ENCODE measurements around the gene ABHD2.

The ABHD2 gene

DNA sequence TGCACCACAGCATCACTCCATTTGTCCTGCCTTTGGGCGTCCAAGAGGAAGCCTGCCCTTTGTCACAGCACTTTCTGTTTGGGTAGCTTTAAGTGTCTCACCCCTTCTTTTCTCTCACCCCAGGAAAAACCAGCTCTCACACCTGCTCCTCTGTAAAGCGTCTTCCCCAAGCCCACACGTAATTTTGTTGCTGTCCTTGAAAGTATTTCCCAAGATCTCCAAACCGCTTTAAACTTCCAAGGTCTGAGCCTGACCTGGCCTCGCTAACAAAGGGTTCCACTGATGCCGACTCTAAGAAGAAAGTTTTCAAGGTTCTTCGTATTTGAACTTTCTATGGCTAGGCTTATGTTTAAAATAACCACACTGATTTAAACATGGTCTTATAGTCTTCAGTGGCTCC lies 5.3 kb downstream of the ABHD2 start:
- in situ Hi-C loops (cut with MboI; ENCODE audit: low pct_unique_long_range_greater_than_20kb, low sequenced_read_pairs): no loop called here
- no peak for DNase-seq

DNA sequence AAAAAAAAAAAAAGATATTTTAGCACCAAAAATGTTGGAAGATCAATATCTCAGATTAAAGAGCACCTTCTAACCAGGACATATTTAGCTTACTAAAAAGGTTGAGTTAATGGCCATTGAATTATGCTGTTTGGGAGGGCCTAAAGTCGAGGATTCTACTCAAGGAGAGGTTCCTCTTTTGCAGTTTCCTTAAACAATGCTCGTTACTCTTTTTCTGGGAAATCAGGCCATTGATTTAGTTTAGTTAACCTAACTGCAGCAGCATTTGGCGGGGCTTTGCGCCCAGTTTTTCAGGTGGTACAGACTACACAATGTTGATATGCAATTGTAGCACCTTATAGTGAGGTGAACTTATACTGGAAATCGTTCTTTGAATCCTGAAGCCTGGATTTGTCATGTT lies 6.8 kb downstream of the ABHD2 start:
- in situ Hi-C loops (cut with MboI; ENCODE audit: low pct_unique_long_range_greater_than_20kb, low sequenced_read_pairs): no loop called here
- peak; percentile 74 for DNase-seq

DNA sequence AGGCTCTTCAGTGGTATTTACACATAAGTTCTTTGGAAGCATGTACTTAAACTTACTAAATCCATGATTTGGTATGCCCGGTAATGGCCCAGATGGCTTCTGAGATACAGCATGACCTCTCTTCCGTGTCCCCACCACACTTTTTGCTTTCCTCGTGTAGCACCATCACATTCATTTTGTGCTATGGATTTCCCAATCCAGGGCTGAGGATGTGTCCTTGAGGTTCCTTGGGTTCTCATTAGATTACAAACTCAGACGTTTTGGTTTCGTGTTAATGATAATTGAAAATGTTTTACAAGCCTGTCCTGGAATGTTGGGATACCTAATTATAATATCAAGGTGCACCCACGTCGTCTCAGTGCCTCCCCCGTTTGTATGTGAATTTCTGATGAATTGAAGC lies 7.3 kb downstream of the ABHD2 start:
- DNase-seq: no peak
- in situ Hi-C loops (cut with MboI; ENCODE audit: low pct_unique_long_range_greater_than_20kb, low sequenced_read_pairs): no loop called here

DNA sequence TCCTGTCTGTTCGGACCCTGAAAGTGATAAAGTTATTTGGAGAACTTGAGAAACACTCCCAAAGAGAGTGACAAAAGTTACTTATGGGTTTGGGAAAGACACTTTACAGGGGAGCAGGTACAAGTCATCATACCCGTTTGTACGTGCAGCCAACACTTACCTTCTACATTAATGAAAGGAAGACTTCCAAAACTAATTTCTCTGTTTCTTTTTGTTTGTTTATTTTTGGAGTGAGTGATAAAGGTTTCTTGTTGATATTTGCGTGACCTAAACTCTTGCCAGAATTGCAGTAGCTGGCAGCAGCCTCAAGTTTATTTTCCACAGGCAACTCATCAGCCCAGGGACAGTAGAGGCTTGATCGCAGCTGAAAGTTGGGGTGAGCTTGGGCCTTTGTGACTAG lies 8.4 kb downstream of the ABHD2 start:
- no peak for DNase-seq
- in situ Hi-C loops (cut with MboI; ENCODE audit: low pct_unique_long_range_greater_than_20kb, low sequenced_read_pairs): no loop called here

DNA sequence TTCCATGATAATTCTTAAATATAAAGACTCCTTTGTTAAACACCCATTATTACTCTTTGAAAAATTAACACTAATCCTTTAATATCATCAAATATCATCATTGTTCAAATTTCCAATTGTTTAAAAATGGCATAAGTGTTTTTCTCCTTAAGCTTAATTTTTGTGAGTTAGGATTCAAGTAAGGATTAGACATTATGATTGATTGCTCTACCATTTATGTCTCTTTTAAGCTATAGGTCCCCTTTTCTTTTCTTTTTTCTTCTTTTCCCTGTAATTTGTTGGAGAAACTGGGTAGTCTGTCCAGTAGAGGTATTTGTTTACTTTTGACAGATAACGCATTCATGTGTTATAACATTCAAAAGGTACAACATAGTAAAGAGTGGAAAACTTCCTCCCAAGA lies 9.1 kb downstream of the ABHD2 start:
- in situ Hi-C loops (cut with MboI; ENCODE audit: low pct_unique_long_range_greater_than_20kb, low sequenced_read_pairs): no loop called here
- no peak for DNase-seq

DNA sequence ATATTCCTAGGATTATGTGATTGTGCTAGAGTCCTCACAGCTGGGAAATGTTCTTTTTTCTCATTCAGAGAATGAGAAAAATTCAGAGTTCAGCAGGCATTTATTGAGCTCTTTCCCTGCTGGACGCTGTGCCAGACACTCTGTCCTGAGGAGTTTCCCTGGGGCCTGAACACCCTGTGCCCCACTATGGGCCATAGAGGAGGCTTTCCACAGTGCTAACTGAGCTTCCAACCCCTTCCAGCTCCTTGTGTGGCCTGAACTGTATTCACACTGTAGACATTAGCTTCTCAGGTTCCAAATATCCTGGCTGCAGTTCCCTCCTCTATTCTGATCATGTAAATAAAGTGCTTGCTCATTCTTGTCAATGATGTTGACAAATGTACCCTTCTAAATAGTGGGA lies 10.0 kb downstream of the ABHD2 start:
- DNase-seq: no peak
- in situ Hi-C loops (cut with MboI; ENCODE audit: low pct_unique_long_range_greater_than_20kb, low sequenced_read_pairs): no loop called here

DNA sequence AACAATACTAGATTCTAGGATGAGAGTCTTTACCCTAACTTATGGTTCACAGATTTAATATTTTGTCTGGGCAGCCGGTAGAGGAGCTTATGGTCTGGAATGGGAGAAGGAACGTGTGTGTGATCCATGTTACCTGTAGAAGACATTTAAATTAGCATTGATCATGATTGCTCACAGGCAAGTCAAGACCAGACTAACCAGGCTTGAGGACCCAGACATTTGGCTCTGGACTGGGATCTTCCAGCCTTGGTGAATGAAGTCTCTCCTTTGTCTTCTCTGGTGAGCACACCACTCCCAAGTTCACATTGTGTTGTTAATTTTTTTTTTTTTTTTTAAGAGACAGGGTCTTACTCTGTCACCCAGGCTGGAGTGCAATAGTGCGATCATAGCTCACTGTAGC lies 11.7 kb downstream of the ABHD2 start:
- in situ Hi-C loops (cut with MboI; ENCODE audit: low pct_unique_long_range_greater_than_20kb, low sequenced_read_pairs): no loop called here
- no peak for DNase-seq

DNA sequence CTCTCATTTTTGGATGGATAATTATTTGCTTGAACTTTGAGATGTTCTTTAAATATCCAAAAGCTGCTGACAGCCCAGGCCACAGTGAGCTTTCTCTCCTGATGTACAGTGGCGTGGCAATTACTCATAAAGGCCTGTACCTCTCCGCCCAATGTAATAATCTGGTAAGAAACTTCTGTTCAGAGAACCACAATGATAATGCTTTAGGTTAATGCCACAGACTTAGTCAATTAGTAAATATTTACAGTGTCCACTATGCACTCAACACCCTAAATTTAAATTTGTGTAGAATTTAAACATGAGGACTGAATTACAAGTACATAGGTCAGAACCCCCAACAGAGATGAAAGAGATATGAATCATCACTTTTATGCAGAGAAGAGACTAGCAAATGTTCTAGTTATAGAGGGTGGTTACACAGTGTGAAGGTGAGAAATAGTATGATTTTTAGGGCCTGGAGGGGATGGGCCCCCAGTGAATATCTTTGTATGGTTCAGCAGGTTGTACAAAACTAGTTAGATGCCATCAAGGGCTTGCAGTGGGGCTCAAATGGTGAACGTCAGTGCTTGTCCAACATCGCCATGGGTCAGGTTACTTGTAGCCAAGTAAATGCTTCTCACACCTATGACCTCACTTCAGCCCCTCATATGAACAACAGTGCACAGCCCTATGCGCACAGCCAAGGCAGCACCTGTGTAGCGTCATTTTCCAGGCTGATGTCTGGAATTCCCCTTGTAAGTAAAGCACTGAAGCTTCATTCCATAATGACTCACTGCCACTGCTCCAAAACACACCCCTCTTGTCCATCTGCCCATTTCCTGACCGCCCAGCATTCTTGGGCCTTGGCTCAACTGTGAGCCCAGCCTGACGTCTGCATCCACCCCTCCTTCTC lies 13.3 kb downstream of the ABHD2 start:
- no peak for DNase-seq
- in situ Hi-C loops (cut with MboI; ENCODE audit: low pct_unique_long_range_greater_than_20kb, low sequenced_read_pairs): no loop called here

DNA sequence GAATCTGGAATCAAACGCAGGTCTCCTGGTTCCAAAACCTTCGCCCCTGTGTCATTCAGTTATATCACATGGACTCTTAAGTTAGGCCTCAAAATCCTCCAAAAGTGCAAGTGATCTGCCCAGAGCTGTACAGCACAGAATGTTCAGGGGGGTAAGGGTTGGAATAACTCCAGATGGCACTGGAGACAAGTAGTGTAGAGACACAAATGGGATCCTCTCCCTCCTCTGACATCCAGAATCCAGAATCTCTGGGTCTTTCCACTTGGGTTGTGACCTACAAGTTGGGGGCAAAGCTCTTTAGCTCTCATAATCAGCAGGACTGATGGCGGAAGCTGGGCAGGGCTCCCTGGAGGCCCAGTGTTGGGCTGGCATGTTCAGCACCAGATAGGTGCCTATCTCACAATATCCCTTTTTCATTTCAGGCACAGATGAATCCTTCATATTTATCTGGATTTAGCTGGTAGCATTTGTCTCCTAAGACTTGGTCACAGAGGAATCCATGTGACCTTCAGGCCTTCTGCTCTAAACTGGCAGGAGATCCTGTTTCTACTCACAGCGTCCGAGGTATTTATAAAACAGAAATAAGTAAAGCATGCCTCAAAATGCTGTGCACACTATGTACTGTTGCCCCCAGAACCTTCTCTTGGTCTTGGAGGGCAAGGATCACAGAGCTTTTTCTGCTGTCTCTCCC lies 15.4 kb downstream of the ABHD2 start:
- DNase-seq: no peak
- in situ Hi-C loops (cut with MboI; ENCODE audit: low pct_unique_long_range_greater_than_20kb, low sequenced_read_pairs): no loop called here

DNA sequence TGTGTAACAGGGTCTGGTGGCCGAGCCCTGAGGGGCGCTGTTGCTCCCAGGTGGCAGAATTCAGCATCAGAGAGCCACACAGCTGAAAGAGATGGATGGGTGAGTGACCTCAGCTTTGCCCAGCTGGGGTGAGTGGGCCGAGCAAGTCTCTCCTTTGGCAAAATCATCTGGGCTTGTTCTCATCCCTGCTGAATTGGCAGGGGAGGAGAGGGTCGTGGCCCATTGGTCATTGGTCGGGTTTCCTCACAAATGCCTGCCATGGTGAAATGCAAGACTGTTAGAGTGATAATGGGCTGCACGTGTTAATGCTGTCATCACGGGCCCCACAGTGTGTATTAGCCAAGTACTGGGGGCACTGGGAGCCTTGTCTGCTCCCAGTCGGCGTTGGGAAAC lies 15.9 kb downstream of the ABHD2 start:
- in situ Hi-C loops (cut with MboI; ENCODE audit: low pct_unique_long_range_greater_than_20kb, low sequenced_read_pairs): no loop called here
- no peak for DNase-seq

DNA sequence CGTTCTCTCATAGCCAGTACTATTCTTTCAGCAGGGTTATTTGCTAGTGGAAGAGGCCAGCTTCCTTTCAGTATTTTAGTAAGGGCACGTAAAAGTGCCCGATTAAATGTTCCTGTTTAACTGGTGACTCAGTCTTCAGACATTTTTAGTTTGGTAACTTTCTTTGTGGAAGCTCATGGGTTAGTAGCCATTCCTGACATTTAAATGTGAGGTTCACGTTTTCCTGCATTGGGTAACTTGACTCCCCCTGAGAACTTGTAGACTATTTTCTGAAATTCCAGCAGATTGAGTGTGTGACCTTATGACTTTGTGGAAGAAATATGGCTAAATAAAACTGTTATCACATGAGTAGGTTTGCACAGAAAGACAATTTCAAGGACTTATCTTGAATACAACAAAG lies 16.9 kb downstream of the ABHD2 start:
- in situ Hi-C loops (cut with MboI; ENCODE audit: low pct_unique_long_range_greater_than_20kb, low sequenced_read_pairs): no loop called here
- DNase-seq: no peak

DNA sequence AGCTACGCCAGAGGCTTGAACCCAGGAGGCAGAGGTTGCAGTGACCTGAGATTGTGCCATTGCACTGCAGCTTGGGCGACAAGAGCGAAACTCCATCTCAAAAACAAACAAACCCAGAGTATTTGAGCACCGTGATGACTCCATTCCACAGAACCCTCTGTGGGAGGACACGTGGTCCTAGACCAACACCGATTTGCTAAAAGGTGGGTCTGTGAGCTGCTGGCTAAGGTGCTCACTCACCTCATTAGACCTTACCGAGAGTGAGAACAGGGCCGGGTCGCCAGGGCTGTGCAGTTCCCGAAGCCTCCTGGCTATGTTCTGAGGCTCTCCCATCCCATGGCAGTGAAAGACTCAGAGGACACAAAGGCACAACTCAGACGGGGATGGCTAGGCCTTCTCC lies 17.9 kb downstream of the ABHD2 start:
- in situ Hi-C loops (cut with MboI; ENCODE audit: low pct_unique_long_range_greater_than_20kb, low sequenced_read_pairs): no loop called here

DNA sequence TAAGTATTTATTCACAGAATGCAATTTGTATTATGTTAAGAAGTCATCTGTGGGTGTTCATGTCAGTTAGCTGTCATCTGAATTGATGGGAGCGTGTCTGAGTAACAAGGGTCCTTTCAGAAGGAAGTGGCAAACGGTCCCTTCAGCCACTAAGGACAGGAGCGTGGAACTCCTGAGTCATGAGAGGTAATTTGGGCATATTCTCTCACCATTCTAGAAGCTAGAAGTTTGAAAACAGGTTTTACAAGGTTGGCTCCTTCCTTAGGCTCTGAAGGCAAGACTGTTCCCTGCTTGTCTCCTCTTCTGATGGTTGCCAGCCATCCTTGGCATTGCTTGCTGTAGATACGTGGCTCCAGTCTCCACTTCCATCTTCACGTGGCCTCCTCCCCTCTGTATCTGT lies 19.7 kb downstream of the ABHD2 start:
- in situ Hi-C loops (cut with MboI; ENCODE audit: low pct_unique_long_range_greater_than_20kb, low sequenced_read_pairs): no loop called here
- no peak for DNase-seq

More for the DNA sequence above, 17.9 kb downstream of the ABHD2 start:
- no peak for DNase-seq

DNA sequence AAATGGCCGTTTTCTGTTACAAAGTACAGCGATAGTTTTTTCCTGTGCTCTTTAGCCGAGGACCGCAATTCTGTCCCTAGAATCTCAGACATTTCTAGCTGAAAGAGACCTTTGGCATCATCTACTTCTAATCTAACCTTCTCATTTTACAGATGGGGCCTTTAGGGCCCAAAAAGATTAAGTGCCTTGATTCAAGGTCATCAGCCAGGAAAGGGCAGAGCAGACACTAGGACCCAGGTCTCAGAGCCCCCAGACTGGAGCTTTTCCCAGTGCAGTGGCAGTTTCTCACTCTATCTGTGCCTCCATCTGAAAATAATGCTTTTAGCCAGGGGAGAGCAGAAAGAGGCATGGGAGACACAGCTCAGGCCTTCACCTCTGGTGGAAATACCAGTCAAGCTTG lies 20.6 kb downstream of the ABHD2 start:
- DNase-seq: no peak
- in situ Hi-C loops (cut with MboI; ENCODE audit: low pct_unique_long_range_greater_than_20kb, low sequenced_read_pairs): no loop called here

DNA sequence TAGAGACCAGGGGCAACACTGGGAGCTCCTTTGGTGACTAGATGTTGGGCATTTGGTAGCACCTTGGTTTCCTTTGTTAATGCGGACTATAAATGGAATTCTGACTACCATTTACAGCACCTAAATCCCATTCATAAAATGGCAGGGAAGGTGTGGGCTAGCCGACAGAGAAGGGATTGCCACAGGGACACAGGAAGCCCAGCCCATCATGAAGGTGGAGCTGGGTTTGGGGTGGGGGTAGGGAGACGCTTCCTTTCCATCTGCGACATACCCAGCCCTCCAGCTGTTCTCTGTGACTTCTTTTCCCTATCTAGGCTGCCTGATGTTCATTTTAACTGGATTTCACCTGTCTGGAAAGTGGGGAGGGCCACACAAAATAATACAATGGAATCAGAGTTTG lies 21.0 kb downstream of the ABHD2 start:
- in situ Hi-C loops (cut with MboI; ENCODE audit: low pct_unique_long_range_greater_than_20kb, low sequenced_read_pairs): no loop called here
- no peak for DNase-seq

DNA sequence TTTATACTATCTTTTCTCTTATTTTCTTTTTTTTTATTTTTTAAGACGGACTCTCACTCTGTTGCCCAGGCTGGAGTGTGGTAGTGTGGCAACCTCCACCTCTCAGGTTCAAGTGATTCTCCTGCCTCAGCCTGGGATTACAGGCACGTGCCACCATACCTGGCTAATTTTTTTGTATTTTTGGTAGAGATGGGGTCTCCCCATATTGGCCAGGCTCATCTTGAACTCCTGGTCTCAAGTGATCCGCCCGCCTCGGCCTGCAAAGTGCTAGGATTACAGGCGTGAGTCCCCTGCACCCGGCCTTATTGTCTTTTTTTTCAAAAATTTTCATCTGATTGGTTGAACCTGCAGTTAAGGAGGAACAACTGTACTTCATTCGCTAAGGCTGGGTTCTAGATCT lies 21.8 kb downstream of the ABHD2 start:
- no peak for DNase-seq
- in situ Hi-C loops (cut with MboI; ENCODE audit: low pct_unique_long_range_greater_than_20kb, low sequenced_read_pairs): no loop called here

DNA sequence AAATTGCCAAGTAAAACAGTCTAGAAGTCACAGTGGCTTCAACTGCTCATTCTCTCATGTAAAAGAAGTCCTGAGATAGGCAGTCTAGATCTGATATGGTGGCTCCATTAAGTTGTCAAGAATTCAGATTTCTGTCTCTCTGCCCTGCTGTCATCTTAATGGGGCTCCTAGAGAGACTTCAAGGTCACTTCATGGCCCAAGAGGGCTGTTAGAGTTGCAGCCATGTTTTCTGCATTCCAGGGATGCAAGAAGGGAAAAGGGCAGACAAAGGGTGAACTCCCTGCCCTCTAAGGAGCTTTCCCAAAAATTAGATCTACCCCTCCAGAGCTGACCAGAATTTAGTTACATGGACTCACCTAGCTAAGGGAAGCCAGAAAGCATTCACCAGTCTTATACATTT lies 23.1 kb downstream of the ABHD2 start:
- in situ Hi-C loops (cut with MboI; ENCODE audit: low pct_unique_long_range_greater_than_20kb, low sequenced_read_pairs): no loop called here
- DNase-seq: no peak

DNA sequence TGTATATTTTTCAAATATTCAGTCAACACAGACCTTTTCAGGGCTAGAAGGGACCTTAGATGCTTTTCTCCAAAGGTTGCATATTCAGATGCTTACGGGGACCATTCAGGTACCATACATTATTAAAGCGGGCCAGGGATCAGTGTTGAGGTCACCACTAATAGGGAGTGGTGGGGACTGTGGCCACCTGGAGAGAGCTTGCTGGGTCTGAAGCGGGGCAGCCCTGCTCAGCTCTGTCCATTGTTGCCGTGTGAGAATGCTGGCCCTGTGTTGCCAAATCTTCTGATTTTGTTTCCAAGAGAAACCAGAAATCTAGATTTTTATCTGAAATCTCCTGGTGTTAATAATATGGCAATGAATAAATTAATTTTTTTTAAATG lies 23.7 kb downstream of the ABHD2 start:
- in situ Hi-C loops (cut with MboI; ENCODE audit: low pct_unique_long_range_greater_than_20kb, low sequenced_read_pairs): no loop called here
- DNase-seq: no peak

DNA sequence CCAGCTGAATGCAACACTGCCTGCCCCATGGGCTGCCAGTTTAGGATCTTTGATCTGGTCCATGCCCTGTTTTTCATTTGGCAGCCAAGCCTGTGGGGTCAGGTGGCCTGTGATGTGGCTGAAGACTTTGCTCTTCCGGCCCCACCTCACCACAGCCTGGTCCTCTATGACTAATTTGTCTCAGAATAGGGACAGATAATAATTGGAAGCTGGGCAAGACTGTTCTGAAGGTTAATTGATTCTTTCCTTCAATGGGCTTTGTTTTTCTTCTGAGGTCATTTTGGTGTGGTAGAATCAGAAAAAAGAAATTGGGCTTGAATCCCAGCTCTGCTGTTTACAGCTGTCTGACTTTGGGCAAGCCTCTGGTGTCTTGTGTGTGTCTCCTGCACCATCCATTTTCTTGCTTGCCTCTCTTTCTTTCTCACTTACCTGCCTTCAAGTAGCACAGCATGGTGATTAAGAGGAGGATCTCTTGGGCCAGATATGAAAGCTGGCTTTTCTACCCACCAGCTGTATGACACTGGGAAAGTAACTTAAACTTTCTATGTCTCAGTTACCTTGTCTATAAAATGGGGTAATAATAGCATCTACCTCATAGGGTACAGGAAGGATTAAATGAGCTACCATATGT lies 24.2 kb downstream of the ABHD2 start:
- no peak for DNase-seq
- in situ Hi-C loops (cut with MboI; ENCODE audit: low pct_unique_long_range_greater_than_20kb, low sequenced_read_pairs): no loop called here

DNA sequence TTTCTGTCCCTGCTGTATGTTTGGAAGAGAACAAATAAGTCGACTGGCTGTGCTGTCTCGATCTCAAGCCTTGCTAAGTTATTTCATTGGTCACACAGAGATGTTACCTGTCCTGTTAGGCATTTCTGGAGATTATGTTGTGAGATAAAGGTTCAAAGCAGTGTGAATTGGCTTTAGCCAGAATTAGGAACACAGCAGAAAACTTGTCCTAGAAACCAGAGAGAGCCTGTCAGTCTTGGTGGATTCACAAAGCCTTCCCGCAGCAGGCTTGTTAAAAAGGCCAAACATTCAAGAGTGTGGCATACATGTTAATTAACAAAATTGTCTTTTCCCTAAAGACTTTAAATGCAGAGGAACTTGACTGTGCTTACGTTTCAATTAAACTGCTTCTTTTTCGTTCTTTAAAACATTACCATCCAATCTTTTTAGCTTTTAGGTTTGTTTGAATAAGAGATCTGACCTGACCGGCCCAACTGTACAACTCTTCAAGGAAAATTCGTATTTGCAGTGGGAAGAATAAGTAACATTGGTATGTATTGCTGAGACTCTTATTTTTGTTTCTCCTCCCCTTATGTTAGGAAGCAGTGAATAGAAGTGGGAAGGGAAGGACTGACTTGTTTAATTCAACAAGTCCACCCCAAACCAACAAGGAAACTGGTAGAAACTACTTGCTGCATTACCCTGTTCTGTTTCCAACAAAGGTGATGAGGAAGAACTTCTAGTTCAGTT lies 25.2 kb downstream of the ABHD2 start:
- in situ Hi-C loops (cut with MboI; ENCODE audit: low pct_unique_long_range_greater_than_20kb, low sequenced_read_pairs): no loop called here
- DNase-seq: no peak

All from KBM-7 (cell line).